Activated CD8-positive, alpha-beta memory T cell treated with anti-CD3 and anti-CD28 coated beads, Interleukin-2, amount 50 U/mL, for 1 hour (primary cell): ENCODE data around the gene WNT10A.

Experiments used
- DNase-seq: peaks from one replicate; pipeline ENCODE4 v3.0.0-alpha.2; 2020; ENCODE audit errors: extremely low read depth

Gene WNT10A

DNA sequence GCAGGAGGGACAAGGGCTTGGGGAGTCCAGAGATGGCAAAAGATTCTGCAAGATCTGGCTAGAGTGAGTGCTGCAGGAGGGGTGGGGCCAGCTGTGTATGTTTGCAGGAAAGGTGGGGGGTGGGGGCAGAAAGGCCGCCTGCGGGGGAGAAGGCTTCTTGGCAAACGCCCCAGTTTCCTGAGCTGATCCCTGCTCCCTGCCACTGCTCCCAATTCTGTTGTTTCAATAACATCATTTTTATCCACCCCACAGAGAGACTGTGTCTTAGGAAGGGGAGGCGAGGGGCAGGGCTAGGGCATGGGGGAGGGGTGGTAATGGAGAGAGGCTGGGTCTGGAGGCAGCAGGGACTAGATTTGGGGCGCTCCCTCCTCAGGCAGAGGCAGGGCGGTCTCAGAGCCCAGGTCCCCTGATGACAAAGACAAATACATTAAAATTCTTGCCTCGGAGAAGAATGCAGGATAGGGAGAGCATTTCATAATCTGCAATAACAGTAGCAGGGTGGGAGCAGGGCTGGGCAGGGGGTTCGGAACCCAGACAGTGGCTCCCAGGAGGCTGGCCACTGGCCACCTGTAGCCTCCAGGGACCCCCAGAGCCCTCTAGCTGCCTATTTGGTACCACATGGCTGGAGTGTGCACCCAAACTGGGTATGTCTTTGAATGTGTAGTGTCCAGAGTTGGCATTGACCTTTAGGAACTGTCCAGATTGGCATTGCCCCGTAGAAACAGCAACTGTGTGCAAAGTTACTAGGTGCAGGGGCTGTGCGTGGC lies 23.1 kb upstream of the WNT10A start:
- no peak for DNase-seq

DNA sequence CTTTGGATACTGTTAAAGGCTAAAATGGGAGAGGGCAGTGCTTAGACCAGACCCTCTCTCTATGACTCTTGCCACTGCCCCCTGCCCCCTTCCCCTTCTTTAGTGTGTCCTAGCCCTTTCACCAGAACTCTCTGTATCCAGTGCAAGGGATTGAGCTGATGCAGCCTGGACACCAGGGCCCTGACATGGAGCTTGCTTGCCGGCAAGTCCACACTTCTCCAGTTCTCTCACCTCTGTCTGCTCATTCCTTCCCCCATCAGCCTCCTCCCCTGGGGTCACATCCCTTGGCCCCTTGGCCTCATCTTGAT lies 22.6 kb upstream of the WNT10A start:
- no peak for DNase-seq

DNA sequence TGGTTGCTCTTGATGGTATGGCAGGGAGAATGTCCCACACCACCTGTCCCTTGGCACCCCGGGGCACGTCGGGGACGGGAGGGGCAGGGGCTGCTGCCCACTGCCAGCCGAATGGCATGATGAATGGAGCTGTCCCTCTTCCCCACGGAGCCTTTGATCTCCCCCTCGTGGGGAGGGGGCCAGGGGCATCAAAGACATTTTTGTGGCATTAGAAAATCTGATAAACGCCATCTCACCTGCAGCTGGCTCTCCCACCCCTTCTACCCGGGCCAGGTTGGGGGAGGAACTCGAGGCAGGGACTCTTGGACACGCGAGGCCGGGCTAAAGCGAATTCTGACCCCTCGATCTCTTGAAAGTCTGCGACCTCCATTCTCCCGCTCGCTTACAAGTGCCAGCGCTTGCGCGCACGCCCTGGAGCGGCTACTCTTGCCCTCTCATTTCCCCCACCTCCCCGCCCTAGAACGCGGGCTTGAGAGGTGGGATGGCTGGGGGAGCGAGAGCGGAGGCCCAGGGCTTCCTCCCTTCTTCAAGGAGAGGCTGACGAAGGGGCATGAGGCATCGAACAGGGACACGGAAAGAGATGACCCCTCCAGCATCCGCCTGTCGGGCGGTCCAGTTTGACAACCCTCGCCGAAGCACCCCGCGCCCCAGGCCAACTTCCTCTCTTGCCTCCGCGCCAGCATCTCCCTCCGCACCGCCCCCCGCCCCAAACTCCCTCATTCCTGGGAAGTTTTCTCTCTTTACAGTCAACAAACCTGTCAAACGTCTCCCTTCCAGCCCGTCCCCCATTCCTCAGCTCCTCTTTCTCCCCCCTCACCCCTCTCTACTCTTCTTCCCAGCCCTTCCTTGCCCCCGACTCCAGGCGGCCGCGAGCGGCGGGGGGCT lies 21.7 kb upstream of the WNT10A start:
- no peak for DNase-seq

DNA sequence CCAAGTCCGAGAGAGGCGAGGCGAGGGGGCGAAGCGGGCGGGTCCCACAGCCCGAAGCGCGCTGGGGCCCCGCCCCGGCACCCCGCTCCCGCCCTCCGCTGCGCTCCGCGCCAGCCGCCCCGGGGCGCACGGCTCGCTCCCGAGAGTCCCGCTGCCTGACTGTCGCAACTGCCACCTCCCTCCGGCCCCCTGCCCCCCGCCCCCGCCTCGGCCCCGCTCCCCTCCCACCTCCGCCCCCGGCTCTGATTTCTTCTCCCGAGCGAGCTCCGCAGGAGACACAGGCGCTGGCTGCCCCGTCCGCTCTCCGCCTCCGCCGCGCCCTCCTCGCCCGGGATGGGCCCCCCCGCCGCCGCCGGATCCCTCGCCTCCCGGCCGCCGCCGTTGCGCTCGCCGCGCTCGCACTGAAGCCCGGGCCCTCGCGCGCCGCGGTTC lies 21.1 kb upstream of the WNT10A start, which contains the start of gene WNT6:
Gene WNT6 (plus strand): TSS at position 250 of the 432 bp plus-strand sequence. CDS start 233 bp downstream, outside the sequence.
- no peak for DNase-seq

DNA sequence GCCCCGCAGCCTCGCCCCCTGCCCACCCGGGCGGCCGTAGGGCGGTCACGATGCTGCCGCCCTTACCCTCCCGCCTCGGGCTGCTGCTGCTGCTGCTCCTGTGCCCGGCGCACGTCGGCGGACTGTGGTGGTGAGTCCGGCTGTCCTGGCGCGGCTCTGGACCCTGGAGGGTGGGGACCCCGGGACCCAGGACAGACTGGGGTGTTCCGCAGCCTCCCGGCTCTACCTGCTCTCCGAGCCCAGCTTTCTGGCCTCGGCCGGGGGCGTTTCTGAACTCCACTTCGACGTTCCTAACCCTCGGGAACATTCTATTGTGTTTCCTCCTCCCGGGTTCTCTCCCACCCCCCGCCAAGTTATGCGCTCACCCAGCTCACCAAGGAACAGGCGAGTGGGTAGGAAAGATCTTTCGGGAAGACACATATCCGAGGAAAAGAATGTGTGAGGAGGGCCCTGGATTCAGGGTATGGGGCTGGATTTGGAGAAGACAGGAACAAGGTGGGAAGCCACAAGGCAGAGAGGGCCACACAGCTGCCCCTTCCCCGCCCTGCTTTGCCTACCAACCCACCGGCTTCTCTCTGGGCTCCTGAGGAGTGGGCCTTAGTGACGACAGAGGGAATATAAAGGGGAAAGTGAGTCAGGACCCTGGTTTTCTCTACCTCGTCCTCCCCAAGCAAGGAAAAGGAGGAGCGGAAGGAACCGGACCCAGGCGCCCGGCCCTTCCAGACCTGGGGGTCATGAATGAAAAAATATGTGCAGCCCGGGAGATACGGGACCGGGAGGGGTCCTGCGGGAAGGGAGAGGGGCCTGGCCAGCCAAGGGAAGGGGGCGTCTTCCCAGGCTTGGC lies 20.4 kb upstream of the WNT10A start:
- DNase-seq: no peak

DNA sequence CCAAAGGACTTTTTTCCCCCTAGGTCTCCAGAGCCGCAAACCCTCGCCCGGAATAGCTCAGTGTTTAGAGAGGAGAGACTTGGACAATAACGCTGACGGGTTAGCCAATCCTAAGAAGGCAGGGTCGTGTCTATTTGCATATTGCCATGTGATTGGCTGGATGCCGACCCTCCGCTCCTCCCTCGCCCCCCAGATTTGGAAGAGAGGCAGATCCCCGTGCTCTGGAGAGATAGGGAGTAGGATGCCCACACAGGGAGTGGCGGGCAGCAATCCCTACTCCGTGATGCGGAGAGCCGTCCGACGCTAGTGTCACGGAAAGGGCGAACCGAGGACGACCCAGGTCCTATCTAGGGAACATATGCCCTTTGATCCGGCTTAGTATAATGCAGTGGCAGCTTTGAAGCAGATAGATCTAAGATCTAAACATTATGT lies 19.7 kb upstream of the WNT10A start:
- DNase-seq: no peak

DNA sequence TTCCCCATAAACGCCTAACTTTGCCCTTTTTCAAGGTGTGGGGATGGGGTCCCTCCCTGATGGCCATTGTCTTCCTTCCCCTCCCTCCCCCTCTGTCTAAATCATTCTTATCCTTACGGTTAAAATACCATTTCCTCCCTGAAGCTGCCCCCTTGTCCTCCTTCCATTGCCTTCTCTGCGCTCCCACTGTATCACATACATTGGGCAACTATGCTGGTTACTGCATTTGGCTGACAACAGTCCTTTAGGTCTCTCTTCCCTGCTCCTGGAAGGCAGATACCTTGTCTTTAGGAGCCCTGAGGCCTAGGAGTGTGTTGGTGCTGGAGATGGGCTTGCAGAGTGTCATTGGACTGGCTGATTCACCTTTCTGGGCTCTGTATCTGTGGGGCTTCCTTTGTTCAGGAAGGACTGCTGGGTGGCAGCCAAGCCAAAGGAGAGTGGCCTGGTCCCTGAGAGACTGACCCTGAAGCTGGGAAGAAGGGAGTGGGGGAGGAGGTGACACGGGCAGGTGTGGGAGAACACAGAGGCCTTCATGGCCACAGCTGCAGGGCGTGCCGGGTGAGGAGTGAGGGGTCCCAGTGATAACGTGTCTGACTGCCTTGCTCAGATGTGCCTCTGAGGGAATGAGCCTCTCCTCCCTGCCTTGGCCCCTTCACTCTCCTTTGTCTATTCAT lies 18.9 kb upstream of the WNT10A start:
- no peak for DNase-seq

DNA sequence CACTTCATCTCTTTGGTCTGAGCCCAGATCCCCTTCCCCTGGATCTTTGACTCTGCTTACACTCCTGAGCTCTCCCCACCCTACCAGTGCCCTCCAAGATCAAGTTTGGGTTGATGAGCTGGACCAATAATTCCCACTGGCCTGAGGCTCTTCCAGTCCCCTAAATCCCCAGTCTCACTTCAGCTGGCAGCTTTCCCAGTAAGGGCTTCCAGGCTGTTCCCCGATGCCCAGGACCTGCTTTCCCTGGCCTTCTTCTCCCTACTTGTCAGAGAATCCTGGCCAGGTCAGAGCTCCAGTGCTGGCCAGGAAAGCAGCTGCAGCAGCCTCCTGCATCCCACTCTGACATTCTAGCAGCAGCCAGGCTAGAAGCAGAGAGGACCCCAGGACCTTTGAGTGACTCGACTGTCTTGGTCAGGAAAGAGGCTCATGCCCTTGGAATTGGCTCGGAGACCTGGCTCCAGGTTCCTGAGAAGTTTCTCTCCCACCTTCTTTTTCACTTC lies 17.6 kb upstream of the WNT10A start:
- no peak for DNase-seq

DNA sequence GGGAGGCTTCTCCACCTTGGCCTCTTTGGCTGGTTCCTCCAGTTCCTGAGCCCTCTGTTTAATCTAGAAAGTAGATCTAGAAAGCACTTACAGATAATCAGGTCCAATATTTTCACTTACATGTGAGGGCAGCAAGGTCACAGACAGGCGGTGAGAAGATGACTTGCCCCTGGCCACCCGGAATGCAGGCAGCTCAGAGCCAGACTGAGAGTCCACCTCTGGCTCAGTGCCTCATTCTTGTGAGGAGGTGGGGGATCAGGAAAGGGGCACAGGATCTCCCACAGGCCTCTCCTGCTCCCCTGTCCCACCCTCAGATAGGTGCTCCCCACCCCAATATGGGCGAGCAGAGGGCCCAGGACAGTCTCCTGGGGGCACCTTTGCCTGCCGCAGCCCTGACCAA lies 15.3 kb upstream of the WNT10A start:
- DNase-seq: no peak

DNA sequence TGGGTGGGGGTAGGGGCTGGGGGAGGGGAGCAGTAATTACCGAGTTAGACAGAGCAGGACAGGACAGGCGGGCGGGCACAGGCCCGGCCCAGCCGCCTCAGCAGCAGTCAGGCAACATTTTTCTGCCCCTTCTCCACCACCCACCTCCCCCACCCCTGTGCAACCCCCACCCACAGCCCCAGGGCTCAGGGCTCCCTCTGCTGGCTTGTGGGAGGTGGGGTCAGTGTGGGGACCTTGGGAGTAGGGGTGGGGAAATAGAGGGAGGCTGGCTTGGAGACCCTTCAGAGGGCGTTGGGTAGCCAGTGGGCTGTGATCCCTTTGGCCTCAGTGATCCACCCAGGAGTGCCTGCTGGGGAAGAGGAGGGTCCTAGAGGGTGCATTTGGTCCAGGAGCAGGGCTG lies 14.7 kb upstream of the WNT10A start:
- DNase-seq: no peak

DNA sequence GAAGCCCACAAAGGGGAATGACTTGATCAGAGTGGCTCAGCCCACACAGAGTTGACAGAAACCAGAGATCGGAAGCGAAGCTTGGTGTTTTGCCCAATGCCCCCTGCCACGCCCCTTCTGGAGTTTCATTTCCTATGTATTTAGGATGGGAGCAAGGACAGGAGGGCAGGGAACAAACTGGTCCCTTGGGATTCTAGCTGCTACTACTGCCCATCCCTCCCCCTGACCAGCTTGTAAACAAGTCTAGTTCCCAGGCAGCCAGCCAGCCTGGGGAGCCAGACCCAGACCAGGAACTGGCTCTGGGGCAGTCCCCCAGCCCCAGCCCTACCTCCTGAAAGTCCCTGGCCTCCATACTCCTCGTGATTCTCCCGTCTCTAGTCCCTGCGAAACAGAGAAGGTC lies 12.8 kb upstream of the WNT10A start:
- no peak for DNase-seq

DNA sequence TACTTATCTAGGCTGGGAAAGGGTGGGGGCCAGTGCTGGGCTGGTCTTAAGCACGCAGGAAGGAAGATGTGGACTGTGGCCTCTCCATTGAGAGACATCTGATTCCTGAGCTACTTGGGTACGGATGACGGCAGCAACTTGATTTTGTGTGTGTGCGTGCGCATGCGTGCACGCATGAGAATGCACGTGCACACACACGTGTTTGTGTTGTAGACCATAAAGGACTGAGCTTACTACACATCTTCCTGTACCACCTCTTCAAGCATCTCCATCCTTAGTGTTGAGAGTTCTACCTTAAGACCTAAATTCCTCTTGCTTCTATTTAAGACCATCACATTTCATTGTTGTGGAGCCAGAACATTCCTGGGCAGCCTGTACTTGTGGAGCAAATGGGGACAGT lies 11.6 kb upstream of the WNT10A start:
- DNase-seq: no peak

DNA sequence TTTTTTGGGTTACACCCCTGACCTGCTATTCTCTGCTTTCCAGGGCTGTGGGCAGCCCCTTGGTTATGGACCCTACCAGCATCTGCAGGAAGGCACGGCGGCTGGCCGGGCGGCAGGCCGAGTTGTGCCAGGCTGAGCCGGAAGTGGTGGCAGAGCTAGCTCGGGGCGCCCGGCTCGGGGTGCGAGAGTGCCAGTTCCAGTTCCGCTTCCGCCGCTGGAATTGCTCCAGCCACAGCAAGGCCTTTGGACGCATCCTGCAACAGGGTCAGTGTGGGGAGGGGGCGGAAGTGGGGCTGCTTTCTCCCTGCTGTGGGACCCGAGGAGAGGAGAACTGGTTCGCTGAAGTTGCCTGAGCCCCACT lies 9.7 kb upstream of the WNT10A start:
- DNase-seq: no peak

DNA sequence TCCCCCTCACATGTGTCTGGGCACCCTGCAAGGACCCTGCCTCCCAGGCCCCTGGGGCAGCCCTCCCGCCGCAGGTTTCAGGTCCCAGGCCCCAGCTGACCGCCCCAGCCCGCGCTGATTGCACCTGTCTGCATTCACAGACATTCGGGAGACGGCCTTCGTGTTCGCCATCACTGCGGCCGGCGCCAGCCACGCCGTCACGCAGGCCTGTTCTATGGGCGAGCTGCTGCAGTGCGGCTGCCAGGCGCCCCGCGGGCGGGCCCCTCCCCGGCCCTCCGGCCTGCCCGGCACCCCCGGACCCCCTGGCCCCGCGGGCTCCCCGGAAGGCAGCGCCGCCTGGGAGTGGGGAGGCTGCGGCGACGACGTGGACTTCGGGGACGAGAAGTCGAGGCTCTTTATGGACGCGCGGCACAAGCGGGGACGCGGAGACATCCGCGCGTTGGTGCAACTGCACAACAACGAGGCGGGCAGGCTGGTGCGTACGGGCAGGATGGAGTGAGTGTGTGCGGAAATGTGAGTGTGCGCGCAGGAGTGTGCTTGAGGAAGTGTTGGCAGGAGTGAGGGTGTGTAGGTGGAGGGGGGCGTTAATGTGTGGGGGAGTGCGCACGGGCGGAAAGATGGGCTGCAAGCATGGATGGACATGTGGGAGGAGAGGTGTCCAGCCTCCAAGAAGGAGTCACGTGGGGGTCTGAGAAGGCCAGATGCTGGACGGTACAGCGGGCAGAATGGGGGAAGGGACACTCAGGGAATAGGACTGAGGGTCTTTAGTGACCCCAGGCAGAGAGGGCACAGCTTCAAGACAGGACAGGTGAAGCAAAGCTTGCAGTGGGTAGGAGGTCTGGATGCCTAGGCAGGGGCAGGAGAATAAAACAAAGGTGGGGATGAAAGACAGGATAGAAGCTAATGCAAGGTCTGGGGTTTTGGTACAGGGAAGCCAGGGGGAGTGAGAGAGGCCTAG lies 9.0 kb upstream of the WNT10A start:
- DNase-seq: no peak

DNA sequence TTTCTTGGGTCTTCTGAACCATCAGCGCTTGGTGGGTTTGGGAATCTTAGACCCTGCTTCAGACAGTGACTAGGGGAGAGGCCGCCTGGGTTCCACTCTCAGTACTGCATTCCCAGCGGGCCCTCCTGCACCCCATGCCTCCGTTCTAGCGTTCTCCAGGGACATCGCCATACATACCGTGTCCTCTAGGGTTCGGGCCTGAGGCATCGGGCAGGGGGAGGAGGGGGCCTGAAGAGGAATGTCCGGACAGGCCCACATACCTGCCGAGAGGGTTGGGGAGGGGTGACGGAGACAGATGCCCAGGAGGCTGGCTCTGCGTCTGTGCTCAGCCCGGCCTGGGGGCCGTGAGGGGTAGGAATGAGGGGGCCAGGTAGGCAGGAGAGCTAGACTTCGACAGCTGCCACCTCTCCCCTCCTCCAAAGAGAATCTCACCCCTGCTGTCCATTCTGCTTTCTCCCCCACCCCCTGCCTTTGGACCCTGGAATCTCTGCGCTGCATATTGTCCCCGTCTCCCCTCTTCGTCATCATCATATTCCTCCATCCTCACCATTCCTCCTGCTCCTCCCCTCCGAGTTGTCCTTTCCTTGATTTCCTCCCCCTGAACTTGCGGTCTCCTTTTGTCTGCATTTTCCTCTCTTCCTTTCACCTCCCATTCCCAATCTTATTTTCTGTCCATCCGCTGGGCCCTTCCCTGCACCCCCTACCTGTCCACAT lies 7.8 kb upstream of the WNT10A start:
- no peak for DNase-seq

DNA sequence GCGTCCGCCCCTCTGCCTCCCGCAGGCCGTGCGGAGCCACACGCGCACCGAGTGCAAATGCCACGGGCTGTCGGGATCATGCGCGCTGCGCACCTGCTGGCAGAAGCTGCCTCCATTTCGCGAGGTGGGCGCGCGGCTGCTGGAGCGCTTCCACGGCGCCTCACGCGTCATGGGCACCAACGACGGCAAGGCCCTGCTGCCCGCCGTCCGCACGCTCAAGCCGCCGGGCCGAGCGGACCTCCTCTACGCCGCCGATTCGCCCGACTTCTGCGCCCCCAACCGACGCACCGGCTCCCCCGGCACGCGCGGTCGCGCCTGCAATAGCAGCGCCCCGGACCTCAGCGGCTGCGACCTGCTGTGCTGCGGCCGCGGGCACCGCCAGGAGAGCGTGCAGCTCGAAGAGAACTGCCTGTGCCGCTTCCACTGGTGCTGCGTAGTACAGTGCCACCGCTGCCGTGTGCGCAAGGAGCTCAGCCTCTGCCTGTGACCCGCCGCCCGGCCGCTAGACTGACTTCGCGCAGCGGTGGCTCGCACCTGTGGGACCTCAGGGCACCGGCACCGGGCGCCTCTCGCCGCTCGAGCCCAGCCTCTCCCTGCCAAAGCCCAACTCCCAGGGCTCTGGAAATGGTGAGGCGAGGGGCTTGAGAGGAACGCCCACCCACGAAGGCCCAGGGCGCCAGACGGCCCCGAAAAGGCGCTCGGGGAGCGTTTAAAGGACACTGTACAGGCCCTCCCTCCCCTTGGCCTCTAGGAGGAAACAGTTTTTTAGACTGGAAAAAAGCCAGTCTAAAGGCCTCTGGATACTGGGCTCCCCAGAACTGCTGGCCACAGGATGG lies 7.1 kb upstream of the WNT10A start:
- DNase-seq: no peak

DNA sequence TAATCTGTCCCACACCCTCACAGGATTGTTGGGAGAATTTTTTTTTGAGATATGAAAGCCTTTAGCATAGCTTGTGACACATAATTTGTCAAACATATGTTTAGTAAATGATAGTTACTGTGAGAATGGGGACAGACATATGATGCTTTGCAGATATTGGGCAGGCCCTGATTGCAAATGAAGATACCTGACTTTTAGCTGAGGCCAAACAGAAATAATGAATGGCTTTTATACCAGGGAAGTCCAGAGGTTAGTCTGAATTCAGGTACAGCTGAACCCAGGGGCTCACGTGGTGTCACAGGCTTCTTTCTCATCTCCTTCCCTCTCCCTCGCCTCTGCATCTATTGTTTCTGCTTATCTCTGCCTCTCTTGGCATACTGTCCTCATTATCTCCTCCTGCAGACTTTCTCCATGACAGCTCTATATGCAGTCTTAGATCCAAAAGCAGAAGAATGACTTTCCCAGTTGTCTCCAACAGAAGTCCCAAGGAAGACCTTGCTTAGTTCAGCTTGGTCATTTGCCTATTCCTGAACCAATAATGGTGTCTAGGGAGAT lies 4.9 kb upstream of the WNT10A start:
- no peak for DNase-seq

DNA sequence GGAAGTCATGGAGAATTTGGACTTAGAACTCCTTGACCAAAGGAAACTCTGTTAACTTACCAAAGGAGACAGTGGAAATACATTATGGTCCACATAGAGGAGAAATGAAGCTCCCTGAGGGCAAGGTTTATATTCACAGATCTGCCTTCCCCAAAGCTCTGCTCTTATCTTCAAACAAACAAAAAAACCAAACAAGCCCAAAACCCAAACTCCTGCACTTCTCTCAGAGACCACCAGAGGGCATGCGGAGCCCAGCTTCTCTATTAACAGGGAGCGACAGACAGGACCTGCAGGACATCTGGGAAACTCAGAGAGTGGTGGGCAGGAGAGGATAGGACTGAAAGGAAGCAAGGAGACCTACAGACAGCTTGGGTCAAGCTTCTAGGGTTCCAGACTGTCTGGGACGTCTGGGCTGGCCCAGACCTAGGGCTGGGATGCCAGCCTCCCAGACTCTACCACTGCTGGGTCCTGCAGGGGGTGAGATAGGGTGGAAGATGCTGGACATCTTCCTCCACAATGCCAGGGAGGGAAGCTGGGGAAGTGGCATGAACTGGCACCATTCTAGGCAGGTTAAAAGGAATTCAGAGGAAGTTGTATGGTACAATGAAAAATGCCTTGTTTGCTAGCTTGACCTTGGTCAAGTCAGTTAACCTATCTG lies 4.0 kb upstream of the WNT10A start:
- DNase-seq: peak; percentile 34
